Measurements from ENCODE around the gene ACVR2A. TPM values are rescaled to one million over a fixed set of nuclear protein-coding genes. Genes with fewer than 3 reads are reported as not detected.

The ACVR2A gene
- total and polyA plus RNA-seq, 10 donors = 2.0 to 15.6 (median 14.1) TPM

DNA sequence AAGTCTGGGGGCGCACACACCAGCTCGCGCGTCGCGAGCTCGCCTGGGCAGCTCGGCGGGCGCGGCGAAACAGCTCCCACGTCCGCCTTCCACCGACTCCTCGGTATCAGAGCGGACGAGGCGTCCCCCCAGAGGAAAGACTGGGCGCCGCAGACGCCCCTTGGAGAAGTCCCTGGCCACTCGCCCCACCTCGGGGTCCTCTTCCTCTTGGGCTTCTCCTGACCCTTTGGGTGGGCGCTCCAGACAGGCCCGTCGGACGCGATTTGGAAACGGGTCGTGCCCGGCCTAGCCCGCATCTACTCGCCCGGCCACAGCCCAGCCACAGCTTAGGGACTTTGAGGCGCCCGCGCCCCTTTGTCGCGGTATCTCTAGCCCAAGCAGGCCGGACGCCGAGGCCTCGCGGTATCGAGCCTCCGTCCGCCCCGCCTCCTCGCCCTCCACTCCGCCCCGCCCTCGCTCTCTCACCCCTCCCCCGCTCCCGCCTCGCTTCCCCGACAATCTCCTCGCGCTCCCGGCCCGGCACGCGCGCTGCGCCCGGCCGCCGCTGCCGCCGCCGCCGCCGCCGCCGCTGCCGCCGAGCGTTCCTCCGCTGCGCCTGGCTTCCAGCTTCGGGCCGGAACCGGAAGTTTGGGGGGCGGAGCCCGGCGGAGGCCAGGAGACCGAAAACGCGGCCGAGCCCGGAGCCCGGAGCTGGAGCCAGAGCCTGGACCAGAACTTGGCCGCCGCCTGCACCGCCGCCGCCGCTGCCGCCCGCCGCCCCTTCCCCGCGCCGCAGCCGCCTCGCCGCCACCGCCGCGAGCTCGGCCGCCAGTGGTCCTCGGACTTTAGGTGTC, 749 bp upstream of the ACVR2A start:
- H3K4me3 ChIP-seq = peak overlapping the region; percentile 62 to 87 (median 69)
- peak overlapping the region; percentile 71 to 96 (median 93) for H3K27ac ChIP-seq
- H3K4me1 ChIP-seq = peaks cover 5 to 49% (median 36%) of the 10 kb centered on the region in 6 donors
- H3K36me3 ChIP-seq = no peaks in the 10 kb centered on the region
- peak; percentile 63 to 83 (median 81) for TF ChIP-seq POLR2AphosphoS5 (IDR thresholded peaks at IDR 0.05)
- TF ChIP-seq POLR2A (IDR thresholded peaks at IDR 0.05) = peak in 2 of 3 donors; percentile 26 to 56
- TF ChIP-seq, protein P1, sequence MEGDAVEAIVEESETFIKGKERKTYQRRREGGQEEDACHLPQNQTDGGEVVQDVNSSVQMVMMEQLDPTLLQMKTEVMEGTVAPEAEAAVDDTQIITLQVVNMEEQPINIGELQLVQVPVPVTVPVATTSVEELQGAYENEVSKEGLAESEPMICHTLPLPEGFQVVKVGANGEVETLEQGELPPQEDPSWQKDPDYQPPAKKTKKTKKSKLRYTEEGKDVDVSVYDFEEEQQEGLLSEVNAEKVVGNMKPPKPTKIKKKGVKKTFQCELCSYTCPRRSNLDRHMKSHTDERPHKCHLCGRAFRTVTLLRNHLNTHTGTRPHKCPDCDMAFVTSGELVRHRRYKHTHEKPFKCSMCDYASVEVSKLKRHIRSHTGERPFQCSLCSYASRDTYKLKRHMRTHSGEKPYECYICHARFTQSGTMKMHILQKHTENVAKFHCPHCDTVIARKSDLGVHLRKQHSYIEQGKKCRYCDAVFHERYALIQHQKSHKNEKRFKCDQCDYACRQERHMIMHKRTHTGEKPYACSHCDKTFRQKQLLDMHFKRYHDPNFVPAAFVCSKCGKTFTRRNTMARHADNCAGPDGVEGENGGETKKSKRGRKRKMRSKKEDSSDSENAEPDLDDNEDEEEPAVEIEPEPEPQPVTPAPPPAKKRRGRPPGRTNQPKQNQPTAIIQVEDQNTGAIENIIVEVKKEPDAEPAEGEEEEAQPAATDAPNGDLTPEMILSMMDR (IDR thresholded peaks at IDR 0.05 in 8 of 11, conservative IDR thresholded peaks at IDR 0.05 in 3 of 11) = peak in 3 of 11 experiments; percentile 24 to 48 (median 31)
- peaks cover 0 to 43% (median 0%) of the 10 kb centered on the region in 7 donors for H3K27me3 ChIP-seq (replicated peaks in 1 of 7)
- peak; percentile 97 for DNase-seq
- no peaks in the 10 kb centered on the region for H3K9me3 ChIP-seq
- intact Hi-C loops (cut with DNase I; ENCODE audit: low total_unique reads) = no loop called here
- 0 to 3% (median 1%) methylated on average over 67 to 113 of the region's 113 CpGs for WGBS, 5 donors

DNA sequence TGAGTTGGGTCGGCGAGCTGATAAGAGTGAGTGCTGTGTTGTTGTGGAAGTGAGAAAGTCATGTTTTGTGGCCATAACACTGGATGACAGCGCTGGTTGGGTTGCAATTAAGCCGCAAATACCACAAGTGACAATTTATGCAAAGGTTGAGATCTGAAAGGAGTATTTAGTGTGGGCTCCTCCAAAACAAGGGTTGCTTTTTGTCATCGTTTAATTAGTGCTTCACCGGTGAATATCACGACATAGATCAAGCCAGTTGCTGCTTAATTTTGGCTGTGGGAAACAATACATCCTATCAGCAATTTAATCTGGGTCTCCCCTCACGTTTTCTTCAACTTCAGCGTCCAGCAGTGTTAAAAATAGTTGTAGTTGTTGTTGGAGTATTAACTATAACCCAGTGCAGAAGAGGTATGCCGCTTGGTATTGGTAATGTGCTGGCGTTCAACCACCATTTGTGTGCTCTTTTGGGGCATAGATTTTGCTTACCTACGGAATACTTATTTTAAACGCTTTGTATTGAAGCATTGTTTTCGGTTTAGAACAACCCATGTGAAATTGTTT, 662 bp downstream of the ACVR2A start:
- peaks cover 5 to 58% (median 38%) of the 10 kb centered on the region in 6 donors for H3K4me1 ChIP-seq
- TF ChIP-seq, protein P1 (IDR thresholded peaks at IDR 0.05 in 8 of 11, conservative IDR thresholded peaks at IDR 0.05 in 3 of 11) = no peak
- TF ChIP-seq POLR2A (IDR thresholded peaks at IDR 0.05) = no peak
- no peak for TF ChIP-seq POLR2AphosphoS5 (IDR thresholded peaks at IDR 0.05)
- peaks cover 0 to 43% (median 0%) of the 10 kb centered on the region in 7 donors for H3K27me3 ChIP-seq (replicated peaks in 1 of 7)
- 1 to 4% (median 2%) methylated on average over 14 of the region's 14 CpGs for WGBS, 5 donors
- H3K27ac ChIP-seq = peak overlapping the region; percentile 25 to 96 (median 93)
- H3K36me3 ChIP-seq = no peaks in the 10 kb centered on the region
- peak overlapping the region; percentile 56 to 87 (median 69) for H3K4me3 ChIP-seq
- intact Hi-C loops (cut with DNase I; ENCODE audit: low total_unique reads) = no loop called here
- H3K9me3 ChIP-seq = no peaks in the 10 kb centered on the region
- DNase-seq = no peak

DNA sequence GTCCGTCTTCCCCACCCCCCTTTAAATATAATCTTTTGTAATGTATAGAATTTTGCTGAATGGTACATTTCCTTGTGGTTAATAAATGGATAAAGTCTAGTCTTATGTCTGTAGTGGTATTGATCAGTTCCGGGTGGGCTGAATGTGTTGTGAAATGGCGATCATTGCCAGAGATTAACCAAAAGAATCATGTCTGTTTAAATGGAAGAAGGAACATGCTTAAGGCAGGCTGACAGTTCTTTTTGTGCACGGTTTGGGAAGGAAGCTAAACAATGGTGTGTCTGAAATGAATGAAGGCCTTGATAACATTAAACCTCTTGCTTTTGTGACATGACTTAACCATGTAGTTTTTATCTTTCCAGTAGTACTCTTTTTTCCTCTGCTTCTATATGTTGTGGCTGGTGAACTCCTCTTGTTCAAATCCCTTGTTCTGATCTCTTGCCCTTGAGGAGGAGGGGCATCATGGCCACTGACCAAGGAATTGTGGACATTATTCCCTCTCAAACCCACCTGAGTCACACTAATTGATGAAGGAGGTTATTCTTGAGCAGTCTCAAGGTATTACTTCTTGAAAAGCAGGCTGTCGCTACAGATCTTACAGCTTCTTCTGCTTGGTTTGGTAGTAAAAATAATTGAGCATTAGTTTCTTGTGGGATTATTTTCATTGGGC, 1.7 kb downstream of the ACVR2A start:
- WGBS, 5 donors = 33 to 44% (median 35%) methylated on average over 5 of the region's 5 CpGs
- peaks cover 5 to 61% (median 38%) of the 10 kb centered on the region in 6 donors for H3K4me1 ChIP-seq
- no peaks in the 10 kb centered on the region for H3K9me3 ChIP-seq
- DNase-seq = no peak
- intact Hi-C loops (cut with DNase I; ENCODE audit: low total_unique reads) = no loop called here
- TF ChIP-seq POLR2A (IDR thresholded peaks at IDR 0.05) (no peak), POLR2AphosphoS5 (IDR thresholded peaks at IDR 0.05) (no peak)
- TF ChIP-seq, protein P1 (IDR thresholded peaks at IDR 0.05 in 8 of 11, conservative IDR thresholded peaks at IDR 0.05 in 3 of 11) = no peak
- no peaks in the 10 kb centered on the region for H3K36me3 ChIP-seq
- peak overlapping the region in 2 of 8 donors; percentile 10 to 96 for H3K27ac ChIP-seq
- H3K4me3 ChIP-seq = peak overlapping the region; percentile 56 to 87 (median 69)
- peaks cover 0 to 43% (median 0%) of the 10 kb centered on the region in 7 donors for H3K27me3 ChIP-seq (replicated peaks in 1 of 7)
